Chondrocyte (in vitro differentiated cells): ENCODE measurements around the gene APBB2. TPM values are rescaled to one million over a fixed set of nuclear protein-coding genes. Genes with fewer than 3 reads are reported as not detected.
"Not testable (repeated sequence)": the region's sequence is repeated elsewhere in the genome, so short reads cannot be mapped to it uniquely, and the experiment has no call there.

ENCODE experiments used
- DNase-seq: peaks from one replicate; pipeline ENCODE4 v3.0.0; 2021; ENCODE audit warnings: mixed read lengths, low spot score
- H3K27ac Mint-ChIP-seq: one replicate; pipeline ENCODE4 v1.8.0; 2021; ENCODE audit warnings: mild to moderate bottlenecking, moderate library complexity, mixed read lengths; ENCODE audit not compliant: unreplicated experiment
- H3K27me3 Mint-ChIP-seq: 2 replicates; pipeline ENCODE4 v1.8.0; 2021; ENCODE audit warnings: low read depth, mixed read lengths
- H3K36me3 Mint-ChIP-seq: 2 replicates; pipeline ENCODE4 v1.8.0; 2021; ENCODE audit warnings: low read depth, mixed read lengths
- H3K4me1 Mint-ChIP-seq: 2 replicates; pipeline ENCODE4 v1.8.0; 2021; ENCODE audit warnings: low read depth, mild to moderate bottlenecking, mixed read lengths
- H3K4me3 Mint-ChIP-seq: one replicate; pipeline ENCODE4 v1.8.0; 2021; ENCODE audit warnings: mild to moderate bottlenecking, moderate library complexity, mixed read lengths; ENCODE audit not compliant: unreplicated experiment
- H3K9me3 Mint-ChIP-seq: 2 replicates; pipeline ENCODE4 v1.8.0; 2021; ENCODE audit warnings: low read depth, mixed read lengths
- CTCF ChIP-seq: fragments of 200-600 bp; sonication (generic); IDR thresholded peaks from 2 replicates; pipeline ENCODE4 v1.5.0; 2021; ENCODE audit warnings: antibody characterized with exemption, mild to moderate bottlenecking, moderate library complexity
- total RNA-seq: library from RNA; stranded (reverse); gene quantifications from 3 replicates; pipeline ENCODE4 v1.2.1, GENCODE V29; 2021

APBB2 gene
- total RNA-seq, 1 donor from 2014 or later: 119 TPM

GRCh38 chr4:40931238-40931637, 283.1 kb downstream of the APBB2 start:
- Mint-ChIP-seq H3K27ac (no peak overlapping the region), H3K27me3 (no peaks in the 10 kb centered on the region), H3K9me3 (no peaks in the 10 kb centered on the region), H3K4me1 (peaks cover 25% of the 10 kb centered on the region), H3K36me3 (peaks cover 18% of the 10 kb centered on the region), H3K4me3 (no peak overlapping the region)
- no peak for DNase-seq
- TF ChIP-seq CTCF: no peak

GRCh38 chr4:40927074-40927473, 287.3 kb downstream of the APBB2 start:
- H3K36me3 Mint-ChIP-seq: peaks cover 6% of the 10 kb centered on the region
- no peak overlapping the region for H3K27ac Mint-ChIP-seq
- H3K9me3 Mint-ChIP-seq: no peaks in the 10 kb centered on the region
- H3K4me3 Mint-ChIP-seq: no peak overlapping the region
- TF ChIP-seq CTCF: no peak
- no peak for DNase-seq
- peaks cover 27% of the 10 kb centered on the region for H3K4me1 Mint-ChIP-seq
- no peaks in the 10 kb centered on the region for H3K27me3 Mint-ChIP-seq

GRCh38 chr4:40924793-40925117, 289.6 kb downstream of the APBB2 start:
- Mint-ChIP-seq H3K9me3 (no peaks in the 10 kb centered on the region), H3K27ac (no peak overlapping the region), H3K36me3 (peaks cover 12% of the 10 kb centered on the region), H3K27me3 (no peaks in the 10 kb centered on the region), H3K4me1 (peaks cover 22% of the 10 kb centered on the region), H3K4me3 (no peak overlapping the region)
- peak; percentile 39 for TF ChIP-seq CTCF
- no peak for DNase-seq

GRCh38 chr4:40924096-40924792, 290.1 kb downstream of the APBB2 start:
- Mint-ChIP-seq H3K27ac (no peak overlapping the region), H3K9me3 (no peaks in the 10 kb centered on the region), H3K4me1 (peaks cover 26% of the 10 kb centered on the region), H3K27me3 (no peaks in the 10 kb centered on the region), H3K36me3 (peaks cover 13% of the 10 kb centered on the region), H3K4me3 (no peak overlapping the region)
- no peak for DNase-seq
- peak; percentile 87 for TF ChIP-seq CTCF

- H3K4me3 Mint-ChIP-seq: no peak overlapping the region
- H3K9me3 Mint-ChIP-seq: no peaks in the 10 kb centered on the region
- peaks cover 33% of the 10 kb centered on the region for H3K4me1 Mint-ChIP-seq
- TF ChIP-seq CTCF: no peak
- no peak overlapping the region for H3K27ac Mint-ChIP-seq
- H3K27me3 Mint-ChIP-seq: no peaks in the 10 kb centered on the region
- DNase-seq: no peak
- H3K36me3 Mint-ChIP-seq: peaks cover 13% of the 10 kb centered on the region
Observed at GRCh38 chr4:40923316-40924095, 290.8 kb downstream of the APBB2 start.

GRCh38 chr4:40919976-40920375, 294.4 kb downstream of the APBB2 start:
- H3K27me3 Mint-ChIP-seq, H3K9me3 Mint-ChIP-seq, H3K27ac Mint-ChIP-seq, H3K4me3 Mint-ChIP-seq, DNase-seq: not testable (repeated sequence)
- Mint-ChIP-seq H3K4me1 (peaks cover 55% of the 10 kb centered on the region), H3K36me3 (peaks cover 15% of the 10 kb centered on the region)
